NT2/D1 (cell line): ENCODE results near the gene RND3.

ENCODE experiments used
- SUZ12 ChIP-seq: IDR thresholded peaks from 2 replicates; pipeline ENCODE4 v1.6.1; 2011; ENCODE audit not compliant: insufficient read length, insufficient read depth; ENCODE audit errors: extremely low read depth
- YY1 ChIP-seq: IDR thresholded peaks from 2 replicates; pipeline ENCODE4 v1.6.1; 2011; ENCODE audit not compliant: insufficient read length, insufficient read depth
- ZNF274 ChIP-seq: IDR thresholded peaks from 2 replicates; pipeline ENCODE4 v1.6.1; 2011; ENCODE audit warnings: mild to moderate bottlenecking, low read depth, low read length

DNA sequence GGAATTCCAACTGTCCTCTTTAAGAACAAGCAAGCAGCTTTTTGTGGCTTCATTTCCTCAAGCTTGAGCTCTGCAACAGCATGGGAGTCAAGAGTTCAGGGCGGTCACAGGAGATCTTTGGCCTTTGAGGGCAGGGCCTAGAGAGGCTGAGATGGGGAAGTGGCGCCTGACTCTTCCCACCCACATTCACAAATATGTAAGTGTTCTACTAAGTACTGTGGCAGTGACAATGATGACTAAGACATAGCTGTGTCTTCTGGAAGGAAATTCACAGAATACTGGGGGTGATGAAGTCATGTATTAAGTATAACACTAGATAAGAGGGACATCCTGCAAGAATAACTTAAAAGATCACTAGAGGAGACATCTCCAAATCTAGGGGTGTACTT is 15.0 kb downstream of the RND3 start:
- no peak for TF ChIP-seq ZNF274
- TF ChIP-seq YY1: no peak
- TF ChIP-seq SUZ12: no peak
